ENCODE results near the gene NMNAT1.
A peak's percentile ranks its signal among the peaks of the same experiment; 100 is the strongest.

Gene NMNAT1

GRCh38 chr1:9917901-9918300 is 25.4 kb upstream of the NMNAT1 start:
- no peak overlapping the region for H3K9ac ChIP-seq (ENCODE audit: low read length in 5 of 5)
- H3K4me1 ChIP-seq (ENCODE audit: control insufficient read depth in 5 of 5, insufficient read depth in 5 of 5, low read length in 5 of 5): no peaks in the 10 kb centered on the region
- no peaks in the 10 kb centered on the region for H3K36me3 ChIP-seq (ENCODE audit: control insufficient read depth in 5 of 5, insufficient read depth in 5 of 5, low read length in 5 of 5)
- no peak overlapping the region for H3K4me3 ChIP-seq (ENCODE audit: low read depth in 1 of 5, low read length in 5 of 5)
- no peaks in the 10 kb centered on the region for H3K27me3 ChIP-seq (ENCODE audit: control insufficient read depth in 5 of 5, insufficient read depth in 4 of 5, low read length in 5 of 5)
- H3K9me3 ChIP-seq (ENCODE audit: control insufficient read depth in 5 of 5, low read length in 5 of 5): no peaks in the 10 kb centered on the region
- H3K27ac ChIP-seq (ENCODE audit: low read depth, low read length): no peak overlapping the region

- Histone ChIP-seq H3K4me1 (ENCODE audit: control insufficient read depth in 5 of 5, insufficient read depth in 5 of 5, low read length in 5 of 5) (no peaks in the 10 kb centered on the region), H3K4me3 (ENCODE audit: low read depth in 1 of 5, low read length in 5 of 5) (no peak overlapping the region), H3K27ac (ENCODE audit: low read depth, low read length) (no peak overlapping the region), H3K9ac (ENCODE audit: low read length in 5 of 5) (no peak overlapping the region), H3K36me3 (ENCODE audit: control insufficient read depth in 5 of 5, insufficient read depth in 5 of 5, low read length in 5 of 5) (no peaks in the 10 kb centered on the region), H3K27me3 (ENCODE audit: control insufficient read depth in 5 of 5, insufficient read depth in 4 of 5, low read length in 5 of 5) (no peaks in the 10 kb centered on the region), H3K9me3 (ENCODE audit: control insufficient read depth in 5 of 5, low read length in 5 of 5) (no peaks in the 10 kb centered on the region)
These were observed 22.7 kb upstream of the NMNAT1 start for GRCh38 chr1:9920606-9921005.

- H3K27ac ChIP-seq (ENCODE audit: low read depth, low read length): no peak overlapping the region
- no peaks in the 10 kb centered on the region for H3K4me1 ChIP-seq (ENCODE audit: control insufficient read depth in 5 of 5, insufficient read depth in 5 of 5, low read length in 5 of 5)
These were observed 20.9 kb upstream of the NMNAT1 start for GRCh38 chr1:9922342-9922741.

GRCh38 chr1:9927259-9927658 is 16.0 kb upstream of the NMNAT1 start:
- H3K4me1 ChIP-seq (ENCODE audit: control insufficient read depth in 5 of 5, insufficient read depth in 5 of 5, low read length in 5 of 5): peaks cover 0 to 5% (median 0%) of the 10 kb centered on the region in 5 donors
- H3K4me3 ChIP-seq (ENCODE audit: low read depth in 1 of 5, low read length in 5 of 5): no peak overlapping the region
- H3K9me3 ChIP-seq (ENCODE audit: control insufficient read depth in 5 of 5, low read length in 5 of 5): no peaks in the 10 kb centered on the region
- H3K9ac ChIP-seq (ENCODE audit: low read length in 5 of 5): no peak overlapping the region
- no peaks in the 10 kb centered on the region for H3K27me3 ChIP-seq (ENCODE audit: control insufficient read depth in 5 of 5, insufficient read depth in 4 of 5, low read length in 5 of 5)
- H3K36me3 ChIP-seq (ENCODE audit: control insufficient read depth in 5 of 5, insufficient read depth in 5 of 5, low read length in 5 of 5): peaks cover 18 to 38% (median 19%) of the 10 kb centered on the region in 5 donors
- no peak overlapping the region for H3K27ac ChIP-seq (ENCODE audit: low read depth, low read length)

More at GRCh38 chr1:9922342-9922741, 20.9 kb upstream of the NMNAT1 start:
- Histone ChIP-seq H3K9me3 (ENCODE audit: control insufficient read depth in 5 of 5, low read length in 5 of 5) (no peaks in the 10 kb centered on the region), H3K9ac (ENCODE audit: low read length in 5 of 5) (no peak overlapping the region), H3K36me3 (ENCODE audit: control insufficient read depth in 5 of 5, insufficient read depth in 5 of 5, low read length in 5 of 5) (no peaks in the 10 kb centered on the region), H3K4me3 (ENCODE audit: low read depth in 1 of 5, low read length in 5 of 5) (no peak overlapping the region), H3K27me3 (ENCODE audit: control insufficient read depth in 5 of 5, insufficient read depth in 4 of 5, low read length in 5 of 5) (no peaks in the 10 kb centered on the region)

GRCh38 chr1:9929431-9930385 is 13.6 kb upstream of the NMNAT1 start:
- Histone ChIP-seq H3K9me3 (ENCODE audit: control insufficient read depth in 5 of 5, low read length in 5 of 5) (no peaks in the 10 kb centered on the region), H3K27me3 (ENCODE audit: control insufficient read depth in 5 of 5, insufficient read depth in 4 of 5, low read length in 5 of 5) (no peaks in the 10 kb centered on the region), H3K4me3 (ENCODE audit: low read depth in 1 of 5, low read length in 5 of 5) (no peak overlapping the region), H3K36me3 (ENCODE audit: control insufficient read depth in 5 of 5, insufficient read depth in 5 of 5, low read length in 5 of 5) (peaks cover 28 to 54% (median 31%) of the 10 kb centered on the region in 5 donors), H3K9ac (ENCODE audit: low read length in 5 of 5) (no peak overlapping the region), H3K27ac (ENCODE audit: low read depth, low read length) (no peak overlapping the region), H3K4me1 (ENCODE audit: control insufficient read depth in 5 of 5, insufficient read depth in 5 of 5, low read length in 5 of 5) (peaks cover 0 to 5% (median 0%) of the 10 kb centered on the region in 5 donors)

- no peaks in the 10 kb centered on the region for H3K9me3 ChIP-seq (ENCODE audit: control insufficient read depth in 5 of 5, low read length in 5 of 5)
- H3K4me3 ChIP-seq (ENCODE audit: low read depth in 1 of 5, low read length in 5 of 5): peak overlapping the region; percentile 86 to 98 (median 91)
- peaks cover 0 to 23% (median 20%) of the 10 kb centered on the region in 5 donors for H3K4me1 ChIP-seq (ENCODE audit: control insufficient read depth in 5 of 5, insufficient read depth in 5 of 5, low read length in 5 of 5)
- H3K9ac ChIP-seq (ENCODE audit: low read length in 5 of 5): peak overlapping the region; percentile 77 to 99 (median 97)
- H3K27me3 ChIP-seq (ENCODE audit: control insufficient read depth in 5 of 5, insufficient read depth in 4 of 5, low read length in 5 of 5): no peaks in the 10 kb centered on the region
- peaks cover 1 to 9% (median 7%) of the 10 kb centered on the region in 5 donors for H3K36me3 ChIP-seq (ENCODE audit: control insufficient read depth in 5 of 5, insufficient read depth in 5 of 5, low read length in 5 of 5)
- H3K27ac ChIP-seq (ENCODE audit: low read depth, low read length): peak overlapping the region; percentile 88
These were observed 806 bp upstream of the NMNAT1 start for GRCh38 chr1:9942399-9942938.

- Histone ChIP-seq H3K27me3 (ENCODE audit: control insufficient read depth in 5 of 5, insufficient read depth in 4 of 5, low read length in 5 of 5) (no peaks in the 10 kb centered on the region), H3K27ac (ENCODE audit: low read depth, low read length) (no peak overlapping the region), H3K9ac (ENCODE audit: low read length in 5 of 5) (no peak overlapping the region), H3K4me1 (ENCODE audit: control insufficient read depth in 5 of 5, insufficient read depth in 5 of 5, low read length in 5 of 5) (peaks cover 0 to 33% (median 30%) of the 10 kb centered on the region in 5 donors), H3K9me3 (ENCODE audit: control insufficient read depth in 5 of 5, low read length in 5 of 5) (no peaks in the 10 kb centered on the region), H3K36me3 (ENCODE audit: control insufficient read depth in 5 of 5, insufficient read depth in 5 of 5, low read length in 5 of 5) (peaks cover 4 to 14% (median 6%) of the 10 kb centered on the region in 5 donors), H3K4me3 (ENCODE audit: low read depth in 1 of 5, low read length in 5 of 5) (no peak overlapping the region)
These were observed 3.0 kb downstream of the NMNAT1 start for GRCh38 chr1:9946315-9946714.

GRCh38 chr1:9957726-9958125 is 14.5 kb downstream of the NMNAT1 start:
- Histone ChIP-seq H3K9ac (ENCODE audit: low read length in 5 of 5) (no peak overlapping the region), H3K4me3 (ENCODE audit: low read depth in 1 of 5, low read length in 5 of 5) (no peak overlapping the region), H3K4me1 (ENCODE audit: control insufficient read depth in 5 of 5, insufficient read depth in 5 of 5, low read length in 5 of 5) (peaks cover 0 to 3% (median 0%) of the 10 kb centered on the region in 5 donors), H3K9me3 (ENCODE audit: control insufficient read depth in 5 of 5, low read length in 5 of 5) (no peaks in the 10 kb centered on the region), H3K27me3 (ENCODE audit: control insufficient read depth in 5 of 5, insufficient read depth in 4 of 5, low read length in 5 of 5) (no peaks in the 10 kb centered on the region), H3K27ac (ENCODE audit: low read depth, low read length) (no peak overlapping the region), H3K36me3 (ENCODE audit: control insufficient read depth in 5 of 5, insufficient read depth in 5 of 5, low read length in 5 of 5) (peaks cover 0 to 4% (median 0%) of the 10 kb centered on the region in 5 donors)

- Histone ChIP-seq H3K27ac (ENCODE audit: low read depth, low read length) (no peak overlapping the region), H3K9ac (ENCODE audit: low read length in 5 of 5) (no peak overlapping the region), H3K4me1 (ENCODE audit: control insufficient read depth in 5 of 5, insufficient read depth in 5 of 5, low read length in 5 of 5) (peaks cover 0 to 3% (median 0%) of the 10 kb centered on the region in 5 donors), H3K27me3 (ENCODE audit: control insufficient read depth in 5 of 5, insufficient read depth in 4 of 5, low read length in 5 of 5) (no peaks in the 10 kb centered on the region), H3K36me3 (ENCODE audit: control insufficient read depth in 5 of 5, insufficient read depth in 5 of 5, low read length in 5 of 5) (peaks cover 0 to 2% (median 0%) of the 10 kb centered on the region in 5 donors), H3K9me3 (ENCODE audit: control insufficient read depth in 5 of 5, low read length in 5 of 5) (no peaks in the 10 kb centered on the region), H3K4me3 (ENCODE audit: low read depth in 1 of 5, low read length in 5 of 5) (no peak overlapping the region)
These were observed 16.7 kb downstream of the NMNAT1 start for GRCh38 chr1:9960011-9960410.
